ENCODE results near the gene UCKL1. TPM values are rescaled to one million over a fixed set of nuclear protein-coding genes. Genes with fewer than 3 reads are reported as not detected.

The UCKL1 gene
- total RNA-seq, 3 donors from 2014 or later (not counting 1 experiment from before 2014, with no cell fraction given) = 49.9 to 58.1 (median 49.9) TPM

- H3K27ac ChIP-seq (ENCODE audit: low read length) = no peak overlapping the region
- no peaks in the 10 kb centered on the region for H3K27me3 ChIP-seq (ENCODE audit: control insufficient read depth, insufficient read depth, low read length)
- H3K27me3 Mint-ChIP-seq (ENCODE audit: low read depth in 2 of 2) = no peaks in the 10 kb centered on the region
- H3K4me1 ChIP-seq (ENCODE audit: control insufficient read depth, insufficient read depth, low read length) = peaks cover 58% of the 10 kb centered on the region
- no peaks in the 10 kb centered on the region for H3K9me3 Mint-ChIP-seq
- H3K4me3 Mint-ChIP-seq = no peak overlapping the region
- H3K36me3 ChIP-seq (ENCODE audit: control insufficient read depth, insufficient read depth, low read length) = no peaks in the 10 kb centered on the region
- peaks cover 51 to 58% of the 10 kb centered on the region in 2 donors for H3K4me1 Mint-ChIP-seq
- DNase-seq (peak in 1 of 2 donors; percentile 49), ATAC-seq (no peak)
- intact Hi-C loops (cut with micrococcal nuclease) = no loop called here
- no peaks in the 10 kb centered on the region for H3K9me3 ChIP-seq (ENCODE audit: control insufficient read depth, insufficient read depth, low read length)
- no peak overlapping the region for H3K4me3 ChIP-seq (ENCODE audit: low read length)
- 88% methylated on average over 10 of the region's 10 CpGs for WGBS (ENCODE audit: insufficient coverage)
- no peaks in the 10 kb centered on the region for H3K36me3 Mint-ChIP-seq
- TF ChIP-seq CTCF (IDR thresholded peaks at IDR 0.05) = no peak
- H3K27ac Mint-ChIP-seq = peak overlapping the region; percentile 66 to 91
Observed at GRCh38 chr20:63898882-63899558, 57.2 kb downstream of the UCKL1 start.

GRCh38 chr20:63897978-63898561, 58.1 kb downstream of the UCKL1 start:
- H3K4me3 Mint-ChIP-seq = no peak overlapping the region
- H3K4me1 Mint-ChIP-seq = peaks cover 49 to 53% of the 10 kb centered on the region in 2 donors

GRCh38 chr20:63896264-63897105, 59.7 kb downstream of the UCKL1 start:
- peaks cover 43 to 47% of the 10 kb centered on the region in 2 donors for H3K4me1 Mint-ChIP-seq
- no peak for TF ChIP-seq CTCF (IDR thresholded peaks at IDR 0.05)
- H3K27ac Mint-ChIP-seq = peak overlapping the region; percentile 91 to 95
- H3K36me3 Mint-ChIP-seq = no peaks in the 10 kb centered on the region
- H3K27ac ChIP-seq (ENCODE audit: low read length) = peak overlapping the region; percentile 71
- peaks cover 38% of the 10 kb centered on the region for H3K4me1 ChIP-seq (ENCODE audit: control insufficient read depth, insufficient read depth, low read length)
- H3K4me3 Mint-ChIP-seq = peak overlapping the region; percentile 94
- no peaks in the 10 kb centered on the region for H3K9me3 ChIP-seq (ENCODE audit: control insufficient read depth, insufficient read depth, low read length)
- no peaks in the 10 kb centered on the region for H3K9me3 Mint-ChIP-seq
- peak overlapping the region; percentile 49 for H3K4me3 ChIP-seq (ENCODE audit: low read length)
- intact Hi-C loops (cut with micrococcal nuclease) = no loop called here
- H3K27me3 Mint-ChIP-seq (ENCODE audit: low read depth in 2 of 2) = no peaks in the 10 kb centered on the region
- ATAC-seq = peak; percentile 25 to 42 (median 38)
- H3K36me3 ChIP-seq (ENCODE audit: control insufficient read depth, insufficient read depth, low read length) = no peaks in the 10 kb centered on the region
- H3K27me3 ChIP-seq (ENCODE audit: control insufficient read depth, insufficient read depth, low read length) = no peaks in the 10 kb centered on the region
- WGBS (ENCODE audit: insufficient coverage) = 13% methylated on average over 16 of the region's 18 CpGs
- peak; percentile 46 to 65 for DNase-seq

More at GRCh38 chr20:63897978-63898561, 58.1 kb downstream of the UCKL1 start:
- no peak for TF ChIP-seq CTCF (IDR thresholded peaks at IDR 0.05)
- Mint-ChIP-seq H3K27me3 (ENCODE audit: low read depth in 2 of 2) (no peaks in the 10 kb centered on the region), H3K27ac (peak overlapping the region; percentile 91 to 95), H3K9me3 (no peaks in the 10 kb centered on the region), H3K36me3 (no peaks in the 10 kb centered on the region)
- H3K36me3 ChIP-seq (ENCODE audit: control insufficient read depth, insufficient read depth, low read length) = no peaks in the 10 kb centered on the region
- no peaks in the 10 kb centered on the region for H3K27me3 ChIP-seq (ENCODE audit: control insufficient read depth, insufficient read depth, low read length)
- H3K27ac ChIP-seq (ENCODE audit: low read length) = no peak overlapping the region
- DNase-seq (no peak), ATAC-seq (no peak)
- intact Hi-C loops (cut with micrococcal nuclease) = no loop called here
- H3K4me3 ChIP-seq (ENCODE audit: low read length) = no peak overlapping the region
- 89% methylated on average over 6 of the region's 6 CpGs for WGBS (ENCODE audit: insufficient coverage)
- no peaks in the 10 kb centered on the region for H3K9me3 ChIP-seq (ENCODE audit: control insufficient read depth, insufficient read depth, low read length)
- peaks cover 48% of the 10 kb centered on the region for H3K4me1 ChIP-seq (ENCODE audit: control insufficient read depth, insufficient read depth, low read length)
